OCI-LY1 (cell line): ENCODE results near the gene KIAA1614.

Experiments used
- EZH2 ChIP-seq: fragments of 200-600 bp; sonication (generic), shearing (Covaris generic); IDR thresholded peaks from 2 replicates; pipeline ENCODE4 v1.8.0; 2017; ENCODE audit warnings: borderline replicate concordance, mixed run types, mild to moderate bottlenecking, antibody characterized with exemption, low read length, moderate library complexity, mixed read lengths
- TF ChIP-seq, protein P1 (sequence below): fragments of 200-600 bp; sonication (generic), shearing (Covaris generic); IDR thresholded peaks from 2 replicates; pipeline ENCODE4 v1.5.1; 2017; ENCODE audit warnings: mild to moderate bottlenecking, antibody characterized with exemption, low read length, moderate library complexity, mixed read lengths

DNA sequence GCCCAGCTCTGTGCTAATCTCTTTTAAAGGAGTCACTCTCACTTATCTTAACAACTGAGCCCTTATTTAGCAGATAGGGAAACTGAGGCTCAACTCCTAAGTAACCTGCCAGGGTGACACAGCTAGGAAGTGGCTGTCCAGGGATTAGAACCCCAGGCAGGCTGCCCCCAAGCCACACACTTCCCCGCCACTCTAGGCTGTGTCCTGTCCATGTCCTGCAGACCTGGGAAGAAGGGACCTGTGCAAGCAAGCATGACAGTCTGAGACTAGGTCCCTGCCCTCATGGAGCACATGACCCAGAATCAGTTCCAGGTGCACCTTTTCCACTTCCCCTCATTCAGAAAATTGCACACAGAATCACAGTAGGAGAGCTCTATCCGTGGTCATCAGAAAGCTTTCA, 12.2 kb downstream of the KIAA1614 start:
- TF ChIP-seq, protein P1, sequence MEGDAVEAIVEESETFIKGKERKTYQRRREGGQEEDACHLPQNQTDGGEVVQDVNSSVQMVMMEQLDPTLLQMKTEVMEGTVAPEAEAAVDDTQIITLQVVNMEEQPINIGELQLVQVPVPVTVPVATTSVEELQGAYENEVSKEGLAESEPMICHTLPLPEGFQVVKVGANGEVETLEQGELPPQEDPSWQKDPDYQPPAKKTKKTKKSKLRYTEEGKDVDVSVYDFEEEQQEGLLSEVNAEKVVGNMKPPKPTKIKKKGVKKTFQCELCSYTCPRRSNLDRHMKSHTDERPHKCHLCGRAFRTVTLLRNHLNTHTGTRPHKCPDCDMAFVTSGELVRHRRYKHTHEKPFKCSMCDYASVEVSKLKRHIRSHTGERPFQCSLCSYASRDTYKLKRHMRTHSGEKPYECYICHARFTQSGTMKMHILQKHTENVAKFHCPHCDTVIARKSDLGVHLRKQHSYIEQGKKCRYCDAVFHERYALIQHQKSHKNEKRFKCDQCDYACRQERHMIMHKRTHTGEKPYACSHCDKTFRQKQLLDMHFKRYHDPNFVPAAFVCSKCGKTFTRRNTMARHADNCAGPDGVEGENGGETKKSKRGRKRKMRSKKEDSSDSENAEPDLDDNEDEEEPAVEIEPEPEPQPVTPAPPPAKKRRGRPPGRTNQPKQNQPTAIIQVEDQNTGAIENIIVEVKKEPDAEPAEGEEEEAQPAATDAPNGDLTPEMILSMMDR, result no peak
- no peak for TF ChIP-seq EZH2
